ENCODE results near the gene C8A. TPM values are rescaled to one million over a fixed set of nuclear protein-coding genes. Genes with fewer than 3 reads are reported as not detected.

C8A gene
- not detected in 2 replicates for total RNA-seq
- long read RNA-seq = 0 reads

DNA sequence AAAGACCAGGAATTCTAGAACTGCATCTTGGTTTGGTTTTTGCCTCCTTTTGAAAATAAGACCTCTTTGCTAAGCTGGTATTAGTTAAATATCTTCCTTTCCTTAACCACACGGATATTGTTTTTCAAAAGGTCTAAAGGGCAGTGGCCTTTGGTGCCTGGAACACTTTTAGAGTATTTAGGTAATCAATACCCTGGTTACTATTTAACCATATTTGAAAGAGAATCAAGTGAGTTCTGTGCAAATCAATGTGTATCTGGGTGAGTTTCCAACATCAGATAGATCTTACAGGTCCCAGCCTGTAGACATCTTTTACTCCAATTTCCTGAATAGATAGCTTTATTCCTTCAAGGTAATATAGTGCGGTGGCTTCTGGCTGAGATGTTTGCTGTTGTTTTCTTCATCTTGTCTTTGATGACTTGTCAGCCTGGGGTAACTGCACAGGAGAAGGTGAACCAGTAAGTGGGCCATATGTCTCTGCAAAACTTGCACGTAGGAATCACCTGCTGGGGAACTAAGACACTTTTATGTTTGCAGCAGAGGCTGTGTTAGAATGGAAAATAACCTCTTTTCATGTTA lies at the start of gene C8A:
Gene C8A (plus strand): TSS at position 277 of the 579 bp plus-strand sequence. CDS start 105 bp downstream, at position 382.
- peaks cover 5% of the 10 kb centered on the region for H3K4me1 Mint-ChIP-seq
- H3K36me3 Mint-ChIP-seq (ENCODE audit: low read depth) = no peaks in the 10 kb centered on the region
- no peak for DNase-seq (ENCODE audit: low read depth, low spot score)
- TF ChIP-seq CTCF (conservative IDR thresholded peaks at IDR 0.05) = no peak
- H3K4me3 Mint-ChIP-seq = no peak within 1 kb of the TSS
- no peaks in the 10 kb centered on the region for H3K27me3 Mint-ChIP-seq (ENCODE audit: low read depth)
- H3K9me3 Mint-ChIP-seq = peaks cover 2% of the 10 kb centered on the region
- H3K27ac Mint-ChIP-seq (ENCODE audit: unreplicated experiment) = no peak within 1 kb of the TSS

DNA sequence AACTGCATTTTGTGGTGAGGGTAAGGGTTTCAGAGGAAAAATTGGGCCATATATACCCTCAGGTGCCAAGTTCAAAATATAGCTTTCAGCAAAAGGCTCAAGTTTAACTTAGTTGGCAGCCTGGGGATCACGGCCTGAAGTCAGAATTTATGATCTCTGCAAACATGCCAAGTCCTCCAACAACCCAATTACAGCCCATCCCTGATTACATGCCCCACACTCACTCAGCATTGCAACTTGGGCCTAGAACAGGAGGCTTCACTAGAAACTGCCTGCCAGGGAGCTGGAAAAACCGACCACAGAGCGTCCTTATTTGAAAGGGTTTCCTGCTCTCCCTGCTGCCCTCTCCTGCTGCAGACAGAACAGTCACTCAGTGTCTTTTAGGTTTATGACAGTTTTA lies 47.8 kb upstream of the C8A start:
- no peak for TF ChIP-seq CTCF (conservative IDR thresholded peaks at IDR 0.05)
- no peaks in the 10 kb centered on the region for H3K4me1 Mint-ChIP-seq

DNA sequence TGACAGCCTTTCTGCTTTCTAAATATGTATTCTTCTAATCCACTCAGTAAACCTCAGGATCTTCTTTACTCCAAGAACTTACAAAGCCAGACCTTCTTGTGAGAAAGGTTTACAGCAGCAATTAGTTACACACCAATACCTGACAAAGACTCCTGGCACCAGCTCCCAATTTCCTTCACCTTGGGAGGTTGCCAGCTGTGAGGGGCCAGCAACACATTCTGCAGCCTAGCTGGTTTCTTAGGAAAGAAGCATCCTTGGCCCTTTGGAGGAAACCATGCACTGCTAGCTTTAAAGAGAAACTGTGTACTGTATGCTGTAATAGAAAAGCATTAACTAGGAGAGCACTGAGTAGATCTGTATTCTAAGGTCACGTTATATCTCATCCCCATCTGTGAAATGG lies 46.2 kb upstream of the C8A start:
- no peaks in the 10 kb centered on the region for H3K9me3 Mint-ChIP-seq
- TF ChIP-seq CTCF (conservative IDR thresholded peaks at IDR 0.05) = no peak
- no peaks in the 10 kb centered on the region for H3K4me1 Mint-ChIP-seq
- no peak overlapping the region for H3K4me3 Mint-ChIP-seq
- no peaks in the 10 kb centered on the region for H3K36me3 Mint-ChIP-seq (ENCODE audit: low read depth)
- no peak overlapping the region for H3K27ac Mint-ChIP-seq (ENCODE audit: unreplicated experiment)
- peaks cover 10% of the 10 kb centered on the region for H3K27me3 Mint-ChIP-seq (ENCODE audit: low read depth)
- DNase-seq (ENCODE audit: low read depth, low spot score) = no peak

More for the DNA sequence above, 47.8 kb upstream of the C8A start:
- Mint-ChIP-seq H3K9me3 (peaks cover 3% of the 10 kb centered on the region), H3K4me3 (no peak overlapping the region), H3K36me3 (ENCODE audit: low read depth) (no peaks in the 10 kb centered on the region), H3K27me3 (ENCODE audit: low read depth) (peaks cover 7% of the 10 kb centered on the region), H3K27ac (ENCODE audit: unreplicated experiment) (no peak overlapping the region)
- no peak for DNase-seq (ENCODE audit: low read depth, low spot score)

DNA sequence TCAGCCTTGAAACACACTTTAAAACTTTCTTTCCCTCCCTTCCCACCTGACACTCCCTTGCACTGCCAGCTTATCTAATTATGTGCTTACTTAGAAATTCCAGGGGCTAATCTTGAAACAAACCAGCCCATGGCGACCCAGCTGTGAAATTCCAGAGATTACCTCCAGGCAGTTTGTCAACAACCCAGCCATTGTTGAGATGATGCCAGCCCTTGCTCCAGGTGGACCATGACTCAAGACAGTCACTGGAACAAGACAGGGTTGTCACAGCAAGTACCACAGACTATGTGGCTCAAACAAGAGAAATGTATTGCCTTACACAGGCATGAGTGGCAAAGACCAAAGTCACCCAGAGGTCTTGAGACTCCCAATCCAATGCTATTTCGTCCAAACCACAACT lies 43.3 kb upstream of the C8A start:
- H3K4me1 Mint-ChIP-seq = no peaks in the 10 kb centered on the region

DNA sequence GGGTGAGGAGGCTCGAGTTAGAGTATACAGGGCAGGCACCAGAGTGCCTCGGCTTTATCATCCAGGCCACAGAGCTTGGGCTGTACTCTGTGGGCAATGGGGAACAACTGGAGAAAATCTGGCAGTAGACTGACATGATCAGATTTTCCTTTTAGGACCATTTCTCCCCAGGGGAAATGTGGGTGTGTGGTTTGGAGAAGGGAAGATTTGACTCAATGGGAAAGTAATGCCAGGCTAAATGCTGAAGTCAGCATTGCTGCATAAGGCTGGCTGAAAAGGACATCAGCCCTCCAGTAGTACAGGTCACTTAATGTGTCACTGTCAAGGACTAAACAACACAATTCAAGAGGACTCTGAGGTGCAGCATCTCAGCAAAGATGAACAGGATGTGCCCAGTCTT lies 40.4 kb upstream of the C8A start:
- Mint-ChIP-seq H3K4me1 (peaks cover 12% of the 10 kb centered on the region), H3K4me3 (no peak overlapping the region)

More for the DNA sequence above, 43.3 kb upstream of the C8A start:
- Mint-ChIP-seq H3K9me3 (peaks cover 8% of the 10 kb centered on the region), H3K4me3 (no peak overlapping the region), H3K36me3 (ENCODE audit: low read depth) (no peaks in the 10 kb centered on the region), H3K27ac (ENCODE audit: unreplicated experiment) (no peak overlapping the region), H3K27me3 (ENCODE audit: low read depth) (peaks cover 10% of the 10 kb centered on the region)
- no peak for TF ChIP-seq CTCF (conservative IDR thresholded peaks at IDR 0.05)
- no peak for DNase-seq (ENCODE audit: low read depth, low spot score)

More for the DNA sequence above, 40.4 kb upstream of the C8A start:
- Mint-ChIP-seq H3K36me3 (ENCODE audit: low read depth) (no peaks in the 10 kb centered on the region), H3K27me3 (ENCODE audit: low read depth) (peaks cover 13% of the 10 kb centered on the region), H3K9me3 (peaks cover 8% of the 10 kb centered on the region), H3K27ac (ENCODE audit: unreplicated experiment) (no peak overlapping the region)
- no peak for TF ChIP-seq CTCF (conservative IDR thresholded peaks at IDR 0.05)
- DNase-seq (ENCODE audit: low read depth, low spot score) = no peak

All from neural crest cell (in vitro differentiated cells).